ENCODE results near the gene RFK. TPM values are rescaled to one million over a fixed set of nuclear protein-coding genes. Genes with fewer than 3 reads are reported as not detected.
A peak's percentile ranks its signal among the peaks of the same experiment; 100 is the strongest.

The RFK gene
- total RNA-seq, 1 experiment from 2014 or later = 14.0 TPM

DNA sequence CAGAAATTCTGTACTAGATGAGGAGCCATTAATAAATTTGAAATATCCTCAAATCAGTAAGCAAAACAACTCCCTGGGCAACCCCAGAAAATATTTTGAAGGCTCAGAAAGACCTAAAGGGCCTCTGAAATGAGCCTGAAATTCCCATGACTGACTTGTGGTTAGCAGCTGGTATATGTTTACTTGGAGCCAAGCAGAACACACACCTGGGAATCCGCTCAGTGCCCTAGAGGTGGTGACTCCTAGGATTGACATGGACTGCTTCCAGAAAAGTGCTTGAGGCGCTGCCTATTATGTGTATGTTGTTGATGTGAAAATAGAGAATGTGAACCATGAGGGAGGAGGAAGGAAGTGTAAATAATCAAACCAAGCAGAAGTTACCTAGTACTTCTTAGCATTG, 14.7 kb downstream of the RFK start:
- H3K27me3 Mint-ChIP-seq (ENCODE audit: unreplicated experiment) = no peaks in the 10 kb centered on the region
- CTCF ChIA-PET = no interaction called here
- H3K36me3 Mint-ChIP-seq (ENCODE audit: insufficient read depth, unreplicated experiment) = no peaks in the 10 kb centered on the region
- H3K27ac Mint-ChIP-seq (ENCODE audit: unreplicated experiment) = no peak overlapping the region
- intact Hi-C loops (cut with micrococcal nuclease; ENCODE audit: unreplicated experiment) = no loop called here
- no peaks in the 10 kb centered on the region for H3K9me3 Mint-ChIP-seq (ENCODE audit: low read depth, unreplicated experiment)
- no TSS peak for BruUV-seq (replicated peaks)
- DNase-seq = no peak
- no peak overlapping the region for H3K4me3 Mint-ChIP-seq (ENCODE audit: low read depth, unreplicated experiment)
- H3K4me1 Mint-ChIP-seq (ENCODE audit: low read depth, unreplicated experiment) = peaks cover 18% of the 10 kb centered on the region
- TF ChIP-seq, protein P1, sequence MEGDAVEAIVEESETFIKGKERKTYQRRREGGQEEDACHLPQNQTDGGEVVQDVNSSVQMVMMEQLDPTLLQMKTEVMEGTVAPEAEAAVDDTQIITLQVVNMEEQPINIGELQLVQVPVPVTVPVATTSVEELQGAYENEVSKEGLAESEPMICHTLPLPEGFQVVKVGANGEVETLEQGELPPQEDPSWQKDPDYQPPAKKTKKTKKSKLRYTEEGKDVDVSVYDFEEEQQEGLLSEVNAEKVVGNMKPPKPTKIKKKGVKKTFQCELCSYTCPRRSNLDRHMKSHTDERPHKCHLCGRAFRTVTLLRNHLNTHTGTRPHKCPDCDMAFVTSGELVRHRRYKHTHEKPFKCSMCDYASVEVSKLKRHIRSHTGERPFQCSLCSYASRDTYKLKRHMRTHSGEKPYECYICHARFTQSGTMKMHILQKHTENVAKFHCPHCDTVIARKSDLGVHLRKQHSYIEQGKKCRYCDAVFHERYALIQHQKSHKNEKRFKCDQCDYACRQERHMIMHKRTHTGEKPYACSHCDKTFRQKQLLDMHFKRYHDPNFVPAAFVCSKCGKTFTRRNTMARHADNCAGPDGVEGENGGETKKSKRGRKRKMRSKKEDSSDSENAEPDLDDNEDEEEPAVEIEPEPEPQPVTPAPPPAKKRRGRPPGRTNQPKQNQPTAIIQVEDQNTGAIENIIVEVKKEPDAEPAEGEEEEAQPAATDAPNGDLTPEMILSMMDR (IDR thresholded peaks at IDR 0.05; ENCODE audit: unreplicated experiment) = no peak

DNA sequence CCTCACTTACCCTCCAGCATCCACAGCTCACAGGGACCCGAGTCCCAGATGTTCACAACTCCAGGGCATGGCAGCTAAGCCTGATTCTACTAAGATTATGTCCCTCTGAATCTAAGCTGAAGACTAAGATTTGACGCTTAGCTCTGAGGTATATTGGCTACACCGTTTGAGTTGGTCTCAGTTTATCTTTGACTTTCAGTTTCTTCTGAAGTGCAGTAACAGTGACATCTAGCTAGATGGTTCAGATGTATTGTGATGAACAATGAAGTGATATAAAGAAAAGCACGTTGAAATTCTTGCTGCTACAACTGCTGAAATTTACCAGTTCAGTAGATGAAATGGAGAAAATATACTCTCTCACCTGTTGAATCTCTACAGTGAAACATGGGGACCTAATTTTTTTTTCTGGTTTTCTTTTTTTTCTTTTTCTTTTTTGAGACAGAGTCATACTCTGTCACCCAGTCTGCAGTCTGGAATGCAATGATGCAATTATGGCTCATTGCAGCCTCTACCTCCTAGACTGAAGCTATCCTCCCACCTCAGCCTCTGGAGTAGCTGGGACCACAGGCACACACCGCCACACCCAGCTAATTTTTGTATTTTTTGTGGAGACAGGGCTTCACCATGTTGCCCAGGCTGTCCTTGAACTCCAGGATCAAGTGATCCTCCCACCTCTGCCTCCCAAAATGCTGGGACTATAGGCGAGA, 15.7 kb downstream of the RFK start:
- Mint-ChIP-seq H3K36me3 (ENCODE audit: insufficient read depth, unreplicated experiment) (no peaks in the 10 kb centered on the region), H3K4me3 (ENCODE audit: low read depth, unreplicated experiment) (no peak overlapping the region), H3K9me3 (ENCODE audit: low read depth, unreplicated experiment) (no peaks in the 10 kb centered on the region), H3K27me3 (ENCODE audit: unreplicated experiment) (no peaks in the 10 kb centered on the region), H3K4me1 (ENCODE audit: low read depth, unreplicated experiment) (peaks cover 24% of the 10 kb centered on the region), H3K27ac (ENCODE audit: unreplicated experiment) (no peak overlapping the region)
- TF ChIP-seq, protein P1 (IDR thresholded peaks at IDR 0.05; ENCODE audit: unreplicated experiment) = no peak
- BruUV-seq (replicated peaks) = no TSS peak
- CTCF ChIA-PET = interaction anchor here (1.4 kb wide), 1 partner anchor 9 kb away, joined by 4 read pairs; no protein-coding TSS in a partner anchor
- intact Hi-C loops (cut with micrococcal nuclease; ENCODE audit: unreplicated experiment) = no loop called here
- no peak for DNase-seq

DNA sequence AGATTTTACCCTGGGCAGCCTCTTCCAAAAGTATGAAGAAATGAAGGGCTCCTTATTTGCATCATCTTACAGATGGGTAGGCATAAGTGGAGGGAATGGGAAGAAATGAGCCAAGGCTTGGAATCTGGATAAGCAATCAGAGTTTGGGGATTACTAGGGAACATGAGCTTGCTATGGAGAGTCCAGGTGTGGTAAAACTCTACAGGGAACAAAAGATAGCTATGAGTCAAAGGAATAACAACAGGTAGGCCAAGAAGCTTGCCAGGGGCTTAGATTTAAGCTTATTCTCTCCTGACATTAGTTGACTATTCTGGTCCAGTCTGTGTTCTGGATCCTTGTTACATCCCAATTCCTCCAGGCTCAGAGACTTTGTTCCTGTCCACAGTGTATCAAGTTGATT, 16.4 kb downstream of the RFK start:
- H3K27ac Mint-ChIP-seq (ENCODE audit: unreplicated experiment) = no peak overlapping the region
- no peaks in the 10 kb centered on the region for H3K27me3 Mint-ChIP-seq (ENCODE audit: unreplicated experiment)
- no peak overlapping the region for H3K4me3 Mint-ChIP-seq (ENCODE audit: low read depth, unreplicated experiment)
- CTCF ChIA-PET = interaction anchor here (1.4 kb wide), 1 partner anchor 8 kb away, joined by 4 read pairs; no protein-coding TSS in a partner anchor
- no peaks in the 10 kb centered on the region for H3K9me3 Mint-ChIP-seq (ENCODE audit: low read depth, unreplicated experiment)
- no peak for DNase-seq
- BruUV-seq (replicated peaks) = no TSS peak
- TF ChIP-seq, protein P1 (IDR thresholded peaks at IDR 0.05; ENCODE audit: unreplicated experiment) = no peak
- intact Hi-C loops (cut with micrococcal nuclease; ENCODE audit: unreplicated experiment) = no loop called here
- no peaks in the 10 kb centered on the region for H3K36me3 Mint-ChIP-seq (ENCODE audit: insufficient read depth, unreplicated experiment)
- peaks cover 31% of the 10 kb centered on the region for H3K4me1 Mint-ChIP-seq (ENCODE audit: low read depth, unreplicated experiment)

DNA sequence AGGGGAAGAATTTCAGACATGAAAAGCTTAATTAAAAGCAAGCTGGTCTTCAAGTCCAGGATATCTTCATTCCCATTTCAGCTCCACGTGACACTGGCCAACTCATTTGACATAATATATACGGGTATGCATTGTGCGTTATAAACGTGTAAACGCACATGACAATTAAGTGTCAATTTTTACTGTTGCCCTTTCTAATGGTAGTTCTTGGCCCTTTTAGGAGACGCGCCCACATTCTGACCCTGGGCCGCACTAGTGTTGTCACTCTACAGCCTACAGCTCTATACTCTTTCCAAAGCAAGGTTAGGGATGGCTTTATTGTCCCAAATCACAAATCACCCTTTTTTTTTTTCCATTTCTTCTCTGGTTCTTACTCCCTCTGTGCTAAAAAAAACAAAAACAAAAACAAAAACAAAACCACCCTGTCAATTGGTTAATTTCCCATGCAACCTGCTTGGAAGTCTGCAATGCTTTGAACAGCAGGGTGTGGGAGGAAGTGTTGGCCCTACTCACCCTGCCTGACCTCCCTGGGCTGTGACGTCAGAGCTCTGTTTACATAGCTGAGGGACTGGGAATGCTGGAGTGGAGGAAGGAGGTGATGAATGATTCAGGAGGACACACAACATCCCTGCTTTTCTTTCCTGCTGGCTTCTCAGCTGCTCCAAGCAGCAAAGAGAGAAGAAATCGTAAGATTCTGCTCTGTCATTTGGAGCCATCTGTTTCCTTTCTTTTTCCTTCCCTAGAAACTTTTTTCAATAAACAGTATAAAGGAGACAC, 19.3 kb downstream of the RFK start:
- intact Hi-C loops (cut with micrococcal nuclease; ENCODE audit: unreplicated experiment) = no loop called here
- BruUV-seq (replicated peaks) = no TSS peak
- CTCF ChIA-PET = interaction anchor here (0.6 to 1.6 kb wide), 3 partner anchors 10 to 185 kb away, joined by 3 to 5 read pairs (median 3); no protein-coding TSS in a partner anchor

More for the DNA sequence above, 19.3 kb downstream of the RFK start:
- Mint-ChIP-seq H3K9me3 (ENCODE audit: low read depth, unreplicated experiment) (no peaks in the 10 kb centered on the region), H3K36me3 (ENCODE audit: insufficient read depth, unreplicated experiment) (no peaks in the 10 kb centered on the region), H3K27ac (ENCODE audit: unreplicated experiment) (peak overlapping the region; percentile 69), H3K4me1 (ENCODE audit: low read depth, unreplicated experiment) (peaks cover 46% of the 10 kb centered on the region), H3K27me3 (ENCODE audit: unreplicated experiment) (no peaks in the 10 kb centered on the region), H3K4me3 (ENCODE audit: low read depth, unreplicated experiment) (peak overlapping the region; percentile 33)
- peak; percentile 80 for DNase-seq
- TF ChIP-seq, protein P1 (IDR thresholded peaks at IDR 0.05; ENCODE audit: unreplicated experiment) = no peak
